Smooth muscle cell (in vitro differentiated cells): Measurements from ENCODE around the gene NTM. TPM values are rescaled to one million over a fixed set of nuclear protein-coding genes. Genes with fewer than 3 reads are reported as not detected.

Source experiments
- DNase-seq: peaks from one replicate; lab custom pipeline; 2025; ENCODE audit not compliant: unreplicated experiment; lab: John Stamatoyannopoulos, UW
- H2AFZ ChIP-seq: fragments of 200-600 bp; sonication (generic); 2 replicates; pipeline ENCODE4 v1.6.0; 2016; ENCODE audit warnings: antibody characterized with exemption, low read depth, mild to moderate bottlenecking
- H3F3A ChIP-seq: fragments of 200-600 bp; sonication (generic); 2 replicates; pipeline ENCODE4 v1.6.0; 2017; ENCODE audit warnings: antibody characterized with exemption, low read depth
- H3K27ac ChIP-seq: fragments of 200-600 bp; sonication (generic); 2 replicates; pipeline ENCODE4 v1.5.1; 2016; ENCODE audit warnings: low read depth, mild to moderate bottlenecking
- H3K27me3 ChIP-seq: fragments of 200-600 bp; sonication (generic); 2 replicates; pipeline ENCODE4 v1.6.1; 2016; ENCODE audit warnings: low read depth, mild to moderate bottlenecking
- H3K36me3 ChIP-seq: fragments of 200-600 bp; sonication (generic); 2 replicates; pipeline ENCODE4 v1.5.1; 2016; ENCODE audit warnings: low read depth
- H3K4me1 ChIP-seq: fragments of 200-600 bp; sonication (generic); 2 replicates; pipeline ENCODE4 v1.5.1; 2016; ENCODE audit warnings: low read depth
- H3K4me2 ChIP-seq: fragments of 200-600 bp; sonication (generic); 2 replicates; pipeline ENCODE4 v1.6.0; 2016; ENCODE audit warnings: mild to moderate bottlenecking
- H3K4me3 ChIP-seq: fragments of 200-600 bp; sonication (generic); 2 replicates; pipeline ENCODE4 v1.5.1; 2016; ENCODE audit warnings: mild to moderate bottlenecking
- H3K79me2 ChIP-seq: fragments of 200-600 bp; sonication (generic); 2 replicates; pipeline ENCODE4 v1.6.0; 2016; ENCODE audit warnings: low read depth, mild to moderate bottlenecking
- H3K9ac ChIP-seq: fragments of 200-600 bp; sonication (generic); 2 replicates; pipeline ENCODE4 v1.6.0; 2016; ENCODE audit warnings: low read depth
- H3K9me3 ChIP-seq: fragments of 200-600 bp; sonication (generic); replicated peaks from 2 replicates; pipeline ENCODE4 v1.5.1; 2016; ENCODE audit warnings: low read depth
- H4K20me1 ChIP-seq: fragments of 200-600 bp; sonication (generic); 2 replicates; pipeline ENCODE4 v1.6.0; 2016; ENCODE audit warnings: low read depth
- WGBS: methylation state at CpG from one replicate; pipeline ENCODE4 v1.1.7; 2016; ENCODE audit warnings: low lambda C conversion rate; 5-methylcytosine and 5-hydroxymethylcytosine counted together
- polyA plus RNA-seq: library from polyadenylated mRNA; unstranded; fragments of >200 nt; fragmentation: Nextera tagmentation; extraction: Ambion mirVana; gene quantifications from 2 replicates; pipeline ENCODE4 v1.2.1, GENCODE V29; 2016
- total RNA-seq: library from RNA; depleted of rRNA; stranded (reverse); fragments of >200 nt; gene quantifications from 2 replicates; pipeline ENCODE4 v1.2.3, GENCODE V29; 2014
- TF ChIP-seq, protein P1 (sequence below): fragments of 200-600 bp; sonication (generic); IDR thresholded peaks from 2 replicates; pipeline ENCODE4 v1.5.1; 2017; ENCODE audit warnings: borderline replicate concordance, mild to moderate bottlenecking, antibody characterized with exemption; ENCODE audit not compliant: insufficient read depth, poor library complexity, severe bottlenecking

The NTM gene
- total and polyA plus RNA-seq, 2 experiments from 2014 or later: 68.9 to 123 TPM

DNA sequence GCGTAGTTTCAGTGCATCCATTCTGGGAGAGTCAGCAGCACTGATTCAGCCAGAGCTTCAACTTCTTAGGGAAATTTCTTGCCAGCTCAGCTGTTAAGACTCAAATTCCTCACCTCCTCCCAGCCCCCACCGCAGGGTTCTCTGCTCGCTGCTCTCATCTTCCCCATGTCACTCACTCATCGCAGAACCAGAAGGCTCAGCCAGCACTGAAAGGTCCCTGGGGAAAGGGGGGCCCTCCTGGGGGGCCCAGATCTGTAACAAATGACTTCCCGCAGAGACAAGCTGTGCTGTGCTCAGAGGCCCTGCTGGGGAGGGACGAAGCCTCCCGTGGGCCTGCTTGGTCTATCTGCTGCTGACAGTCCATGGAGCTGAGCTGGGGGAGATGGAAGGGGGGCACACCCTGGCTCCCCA is 220.6 kb downstream of the NTM start:
- WGBS: 23% methylated on average over 7 of the region's 7 CpGs
- Histone ChIP-seq H3K79me2 (no peaks in the 10 kb centered on the region), H3K4me2 (peak overlapping the region; percentile 29), H3K4me3 (no peak overlapping the region), H3F3A (no peaks in the 10 kb centered on the region), H3K27ac (no peak overlapping the region), H4K20me1 (no peaks in the 10 kb centered on the region), H3K9ac (no peak overlapping the region), H3K36me3 (no peaks in the 10 kb centered on the region), H3K27me3 (peaks cover 23% of the 10 kb centered on the region), H3K9me3 (no peaks in the 10 kb centered on the region), H3K4me1 (peaks cover 9% of the 10 kb centered on the region), H2AFZ (no peak overlapping the region)
- no peak for DNase-seq
- TF ChIP-seq, protein P1, sequence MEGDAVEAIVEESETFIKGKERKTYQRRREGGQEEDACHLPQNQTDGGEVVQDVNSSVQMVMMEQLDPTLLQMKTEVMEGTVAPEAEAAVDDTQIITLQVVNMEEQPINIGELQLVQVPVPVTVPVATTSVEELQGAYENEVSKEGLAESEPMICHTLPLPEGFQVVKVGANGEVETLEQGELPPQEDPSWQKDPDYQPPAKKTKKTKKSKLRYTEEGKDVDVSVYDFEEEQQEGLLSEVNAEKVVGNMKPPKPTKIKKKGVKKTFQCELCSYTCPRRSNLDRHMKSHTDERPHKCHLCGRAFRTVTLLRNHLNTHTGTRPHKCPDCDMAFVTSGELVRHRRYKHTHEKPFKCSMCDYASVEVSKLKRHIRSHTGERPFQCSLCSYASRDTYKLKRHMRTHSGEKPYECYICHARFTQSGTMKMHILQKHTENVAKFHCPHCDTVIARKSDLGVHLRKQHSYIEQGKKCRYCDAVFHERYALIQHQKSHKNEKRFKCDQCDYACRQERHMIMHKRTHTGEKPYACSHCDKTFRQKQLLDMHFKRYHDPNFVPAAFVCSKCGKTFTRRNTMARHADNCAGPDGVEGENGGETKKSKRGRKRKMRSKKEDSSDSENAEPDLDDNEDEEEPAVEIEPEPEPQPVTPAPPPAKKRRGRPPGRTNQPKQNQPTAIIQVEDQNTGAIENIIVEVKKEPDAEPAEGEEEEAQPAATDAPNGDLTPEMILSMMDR: no peak

DNA sequence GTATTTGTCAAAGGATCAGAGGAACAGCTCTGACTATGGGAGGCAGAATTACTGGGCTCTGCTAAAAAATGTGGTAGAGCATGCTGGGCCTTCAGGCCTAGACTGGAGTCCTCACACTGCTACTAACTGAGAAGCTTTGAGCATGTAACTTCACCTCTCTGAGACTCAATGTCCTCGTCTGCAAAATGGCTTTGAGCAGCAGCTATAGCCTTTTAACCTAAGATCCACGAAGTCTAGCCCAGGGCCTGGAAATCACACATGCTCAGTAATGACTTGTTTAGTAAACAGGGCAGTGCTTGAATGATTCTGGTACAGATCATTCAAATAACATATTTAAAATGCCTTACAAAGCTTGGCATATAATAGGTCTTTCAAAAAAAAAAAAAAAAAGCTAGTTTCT is 221.7 kb downstream of the NTM start:
- H3K9ac ChIP-seq: no peak overlapping the region
- H3K27ac ChIP-seq: no peak overlapping the region
- H3K4me2 ChIP-seq: no peak overlapping the region
- H3K9me3 ChIP-seq: no peaks in the 10 kb centered on the region
- no peaks in the 10 kb centered on the region for H4K20me1 ChIP-seq
- no peaks in the 10 kb centered on the region for H3K36me3 ChIP-seq
- H3K4me3 ChIP-seq: no peak overlapping the region
- TF ChIP-seq, protein P1: no peak
- DNase-seq: no peak
- no peaks in the 10 kb centered on the region for H3K79me2 ChIP-seq
- no peaks in the 10 kb centered on the region for H3F3A ChIP-seq
- H3K4me1 ChIP-seq: peaks cover 9% of the 10 kb centered on the region
- 63% methylated on average over 2 of the region's 2 CpGs for WGBS
- H2AFZ ChIP-seq: no peak overlapping the region
- peaks cover 23% of the 10 kb centered on the region for H3K27me3 ChIP-seq

DNA sequence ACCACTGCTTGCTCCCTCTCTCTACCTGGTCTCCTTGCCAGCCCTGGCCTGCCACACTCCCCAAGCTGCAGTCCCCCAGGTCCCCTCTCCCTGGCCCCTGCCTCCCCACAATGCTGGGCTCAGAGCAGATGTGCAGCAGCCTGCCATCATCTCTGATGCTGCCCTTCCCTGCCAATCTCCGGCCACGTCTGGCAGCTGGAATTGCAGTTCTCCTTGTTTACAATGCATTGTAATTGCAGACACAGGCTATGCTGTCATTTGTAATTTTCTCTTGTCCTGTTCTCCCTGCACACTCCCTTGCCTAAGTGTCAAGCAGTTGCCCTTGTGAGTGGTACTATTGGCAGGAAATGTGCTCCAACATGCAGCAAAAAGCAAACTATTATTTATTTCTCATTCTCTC is 222.3 kb downstream of the NTM start:
- Histone ChIP-seq H3F3A (no peaks in the 10 kb centered on the region), H3K4me3 (no peak overlapping the region), H4K20me1 (no peaks in the 10 kb centered on the region), H3K4me1 (peaks cover 9% of the 10 kb centered on the region), H3K4me2 (no peak overlapping the region), H3K27ac (no peak overlapping the region), H3K9ac (no peak overlapping the region), H3K27me3 (peaks cover 23% of the 10 kb centered on the region), H3K79me2 (no peaks in the 10 kb centered on the region), H3K36me3 (no peaks in the 10 kb centered on the region), H2AFZ (no peak overlapping the region), H3K9me3 (no peaks in the 10 kb centered on the region)
- TF ChIP-seq, protein P1: no peak
- WGBS: 63% methylated on average over 2 of the region's 2 CpGs
- no peak for DNase-seq

DNA sequence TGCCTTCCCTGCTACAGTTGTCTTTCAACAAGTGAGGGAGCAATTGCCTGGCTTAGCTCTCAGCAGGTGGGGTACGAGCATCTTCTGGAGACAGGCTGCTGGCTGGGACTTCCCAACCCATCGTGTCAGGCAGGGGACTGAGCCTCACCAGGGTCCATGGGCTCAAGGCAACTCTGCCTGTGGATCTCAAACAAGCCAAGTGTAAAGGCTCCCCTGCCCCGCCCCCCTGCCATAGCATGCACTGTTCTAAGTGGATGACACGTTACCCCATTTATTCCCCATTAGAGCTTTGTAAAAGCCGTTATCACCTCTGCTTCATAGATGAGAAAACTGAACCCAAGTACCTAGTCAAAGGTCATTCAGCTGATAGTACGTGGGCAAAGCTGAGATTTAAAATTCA is 222.9 kb downstream of the NTM start:
- WGBS: 74% methylated on average over 6 of the region's 6 CpGs
- TF ChIP-seq, protein P1: no peak
- H3K4me3 ChIP-seq: no peak overlapping the region

More for the DNA sequence above, 222.9 kb downstream of the NTM start:
- peaks cover 9% of the 10 kb centered on the region for H3K4me1 ChIP-seq
- no peaks in the 10 kb centered on the region for H3F3A ChIP-seq
- no peaks in the 10 kb centered on the region for H4K20me1 ChIP-seq
- no peak overlapping the region for H3K27ac ChIP-seq
- no peak overlapping the region for H3K4me2 ChIP-seq
- DNase-seq: no peak
- peaks cover 22% of the 10 kb centered on the region for H3K27me3 ChIP-seq
- no peak overlapping the region for H2AFZ ChIP-seq
- H3K36me3 ChIP-seq: no peaks in the 10 kb centered on the region
- H3K9ac ChIP-seq: no peak overlapping the region
- no peaks in the 10 kb centered on the region for H3K79me2 ChIP-seq
- H3K9me3 ChIP-seq: no peaks in the 10 kb centered on the region
